GM21360 (cell line): ENCODE results near the gene TRMT2A.
A peak's percentile ranks its signal among the peaks of the same experiment; 100 is the strongest.

Source experiments
- ATAC-seq: cut with Tn5 transposase; IDR thresholded peaks from one replicate; pipeline ENCODE4 v1.9.1; 2021; ENCODE audit warnings: mild to moderate bottlenecking, moderate library complexity; ENCODE audit not compliant: unreplicated experiment

The TRMT2A gene

DNA sequence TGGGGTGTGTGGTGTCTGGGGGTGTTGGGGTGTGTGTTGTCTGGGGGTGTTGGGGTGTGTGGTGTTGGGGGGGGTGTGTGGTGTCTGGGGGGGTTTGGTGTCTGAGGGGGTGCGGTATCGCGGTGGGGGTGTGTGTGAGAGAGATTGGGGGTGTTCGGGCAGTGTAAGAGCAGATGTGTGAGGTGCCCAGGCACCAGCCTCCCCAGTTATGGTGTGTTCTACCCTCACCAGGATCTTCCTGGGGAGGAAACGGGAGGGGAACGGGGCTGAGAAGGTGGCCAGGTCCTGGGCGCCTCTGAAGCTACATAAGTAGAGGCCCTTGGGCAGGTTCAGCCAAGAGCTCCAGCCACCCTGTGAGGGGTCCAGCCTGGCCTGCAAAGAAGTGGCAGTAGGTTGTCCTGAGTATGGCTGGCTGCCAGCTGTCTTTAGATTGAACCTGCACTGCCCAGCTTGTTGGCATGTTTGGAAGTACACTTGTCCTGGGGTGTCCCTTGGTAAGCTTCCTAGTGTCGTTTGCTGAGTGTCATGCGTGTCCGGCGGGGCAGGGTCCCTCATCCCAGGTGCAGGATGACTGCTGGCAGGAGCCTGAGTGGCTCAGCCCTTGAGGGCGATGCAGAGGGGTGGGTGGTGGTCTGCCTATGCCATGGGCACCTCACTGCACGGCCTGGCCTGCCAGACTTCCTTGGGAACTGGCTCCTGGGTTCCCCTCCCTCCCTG, 6.5 kb upstream of the TRMT2A start:
- ATAC-seq: no peak

DNA sequence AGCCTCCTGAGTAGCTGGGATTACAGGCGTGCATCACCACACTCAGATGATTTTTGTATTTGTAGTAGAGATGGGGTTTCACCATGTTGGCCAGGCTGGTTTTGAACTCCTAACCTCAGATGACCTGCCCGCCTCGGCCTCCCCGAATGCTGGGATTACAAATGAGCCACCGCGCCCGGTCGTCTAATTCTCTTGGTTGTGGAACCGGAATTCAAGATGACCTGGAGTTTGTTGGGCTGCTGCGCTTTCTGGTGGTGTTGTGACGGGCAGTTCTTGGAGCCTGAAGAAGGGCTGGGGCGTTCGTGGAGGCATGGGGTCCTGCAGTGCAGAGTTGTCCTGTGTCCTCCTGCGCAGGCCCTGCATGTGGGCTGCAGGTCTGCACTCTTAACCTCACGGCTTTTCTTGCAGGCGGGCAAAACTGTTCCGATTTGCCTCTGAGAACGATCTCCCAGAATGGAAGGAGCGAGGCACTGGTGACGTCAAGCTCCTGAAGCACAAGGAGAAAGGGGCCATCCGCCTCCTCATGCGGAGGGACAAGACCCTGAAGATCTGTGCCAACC, 4.9 kb upstream of the TRMT2A start:
- no peak for ATAC-seq

DNA sequence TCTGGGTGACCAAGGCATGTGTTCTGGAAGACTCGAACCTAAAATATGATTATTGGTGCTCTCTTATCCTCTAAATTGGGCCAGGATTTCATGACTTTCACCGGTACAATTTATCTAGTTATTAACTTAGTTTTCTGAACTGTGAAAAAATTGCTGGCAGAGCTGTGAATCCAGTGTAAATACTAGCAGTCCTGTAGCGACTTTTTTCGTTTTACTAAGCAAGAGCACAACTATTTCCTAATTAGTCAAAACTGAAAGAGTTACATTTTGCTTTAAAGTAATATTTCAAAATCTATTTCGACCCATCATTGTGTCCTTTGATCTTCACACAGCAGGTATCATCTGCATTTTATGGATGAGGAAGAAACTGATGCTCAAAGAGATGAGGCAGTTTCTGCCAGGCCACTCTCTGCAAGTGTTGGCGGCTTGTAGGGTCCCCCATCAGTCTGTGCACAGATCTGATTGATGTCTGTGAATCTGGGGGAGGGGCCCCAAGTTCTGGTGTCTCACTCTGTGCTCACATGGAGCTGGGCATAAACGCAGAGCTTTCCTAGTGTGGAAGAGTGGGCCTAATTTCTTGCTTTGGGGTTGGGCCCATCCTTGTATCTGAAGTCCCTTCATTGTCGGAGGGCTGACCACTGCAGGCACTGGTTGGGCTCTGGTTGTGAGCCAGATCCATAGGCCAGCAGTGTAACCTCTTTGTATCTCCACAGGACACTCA, 1.4 kb upstream of the TRMT2A start:
- ATAC-seq: no peak

DNA sequence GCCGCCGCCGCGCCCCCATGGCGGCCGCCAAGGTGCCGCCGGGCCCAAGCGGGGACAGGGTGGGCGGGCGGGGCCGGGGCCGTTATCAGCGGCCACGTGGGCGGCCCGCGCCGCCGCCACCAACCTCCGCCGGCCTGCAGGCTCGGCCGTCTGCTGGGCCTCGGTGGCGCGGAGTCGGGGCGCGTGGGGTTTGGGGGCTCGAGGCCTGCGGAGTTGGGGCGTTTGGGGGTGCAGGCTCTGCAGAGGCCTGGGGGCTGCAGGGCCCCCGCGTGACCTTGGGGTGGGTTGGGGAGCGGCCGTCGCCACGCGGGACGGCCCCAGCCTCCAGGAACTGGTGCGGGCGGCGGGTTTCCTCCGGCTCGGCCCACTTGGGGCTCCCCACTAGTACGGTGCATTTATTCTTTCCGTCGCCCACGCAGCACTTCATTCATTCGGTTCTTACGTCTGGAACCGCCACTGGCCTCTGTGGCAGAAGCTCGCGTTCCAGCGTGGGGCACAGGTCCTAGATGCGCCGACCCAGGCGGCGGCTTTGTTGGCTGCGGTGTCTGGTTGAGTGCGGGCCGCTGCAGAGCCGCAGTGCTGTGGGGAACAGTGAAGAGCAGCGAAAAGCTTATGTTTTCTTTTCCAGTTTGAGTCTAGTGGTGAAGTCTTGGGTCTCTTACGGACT, 740 bp upstream of the TRMT2A start:
- peak; percentile 22 for ATAC-seq

DNA sequence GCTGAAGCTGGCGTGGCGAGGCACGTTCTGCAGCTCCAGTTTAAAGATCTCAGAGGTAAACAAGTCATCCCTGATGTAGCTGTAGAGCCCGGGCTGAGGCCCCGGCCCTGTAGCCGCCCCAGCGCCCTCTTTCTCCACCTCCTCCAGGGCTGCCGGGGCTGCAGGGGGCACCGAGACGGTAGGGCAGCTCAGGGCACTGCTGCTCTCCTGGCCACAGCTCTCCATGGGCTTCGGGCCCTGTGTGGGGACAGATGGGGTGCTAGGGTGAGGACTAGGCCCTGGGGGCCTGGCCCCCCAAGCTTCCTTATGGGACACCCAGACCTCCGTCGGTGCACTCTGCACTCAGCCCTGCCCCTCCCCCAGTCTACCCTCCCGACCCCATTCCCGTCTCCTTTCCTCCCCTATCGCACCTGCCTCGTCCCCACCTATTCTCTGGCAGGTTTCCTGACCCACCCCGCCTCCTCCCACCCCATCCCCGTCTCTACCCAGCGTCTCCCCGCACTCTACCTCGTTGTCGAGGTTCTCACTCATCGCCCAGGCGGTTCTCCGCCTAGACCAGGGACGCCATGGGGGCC, 563 bp downstream of the TRMT2A start:
- no peak for ATAC-seq

DNA sequence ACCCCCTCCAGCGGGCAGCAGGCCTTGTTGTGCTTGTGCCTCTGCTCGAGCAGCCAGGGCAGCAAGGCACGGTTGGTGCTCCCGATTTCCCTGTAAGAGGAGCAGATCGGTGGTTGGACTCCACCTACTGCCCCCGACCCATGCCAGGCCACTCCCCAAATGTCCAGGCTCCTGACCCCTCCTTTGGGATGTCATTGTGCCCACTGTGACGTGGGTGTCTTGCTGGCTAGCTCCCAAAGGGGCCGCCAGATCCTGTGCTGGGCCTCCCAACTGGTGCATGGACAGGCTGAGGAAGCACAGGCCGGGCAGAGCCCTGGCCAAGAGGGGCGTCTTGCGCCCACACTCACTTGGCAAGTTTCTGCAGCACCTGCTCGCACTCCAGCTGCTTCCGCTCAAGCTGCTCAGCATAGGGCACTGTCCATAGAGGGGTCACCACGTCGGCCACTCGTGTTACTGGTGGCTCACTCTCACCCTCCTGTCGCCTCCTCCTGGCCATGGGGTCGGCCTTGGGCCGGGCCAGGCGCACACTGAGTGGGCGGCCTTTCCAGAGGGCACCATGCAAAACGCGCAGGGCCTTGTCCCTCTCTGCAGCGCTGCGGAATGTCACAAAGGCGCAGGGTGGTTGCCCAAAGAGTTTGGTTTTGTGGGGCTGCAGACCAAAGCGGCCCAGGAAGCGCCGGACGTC, 1.2 kb downstream of the TRMT2A start, which contains the start of gene RANBP1:
Gene RANBP1 (plus strand): TSS at position 414 of the 685 bp plus-strand sequence. CDS start 81 bp downstream, at position 495.
- no peak for ATAC-seq

DNA sequence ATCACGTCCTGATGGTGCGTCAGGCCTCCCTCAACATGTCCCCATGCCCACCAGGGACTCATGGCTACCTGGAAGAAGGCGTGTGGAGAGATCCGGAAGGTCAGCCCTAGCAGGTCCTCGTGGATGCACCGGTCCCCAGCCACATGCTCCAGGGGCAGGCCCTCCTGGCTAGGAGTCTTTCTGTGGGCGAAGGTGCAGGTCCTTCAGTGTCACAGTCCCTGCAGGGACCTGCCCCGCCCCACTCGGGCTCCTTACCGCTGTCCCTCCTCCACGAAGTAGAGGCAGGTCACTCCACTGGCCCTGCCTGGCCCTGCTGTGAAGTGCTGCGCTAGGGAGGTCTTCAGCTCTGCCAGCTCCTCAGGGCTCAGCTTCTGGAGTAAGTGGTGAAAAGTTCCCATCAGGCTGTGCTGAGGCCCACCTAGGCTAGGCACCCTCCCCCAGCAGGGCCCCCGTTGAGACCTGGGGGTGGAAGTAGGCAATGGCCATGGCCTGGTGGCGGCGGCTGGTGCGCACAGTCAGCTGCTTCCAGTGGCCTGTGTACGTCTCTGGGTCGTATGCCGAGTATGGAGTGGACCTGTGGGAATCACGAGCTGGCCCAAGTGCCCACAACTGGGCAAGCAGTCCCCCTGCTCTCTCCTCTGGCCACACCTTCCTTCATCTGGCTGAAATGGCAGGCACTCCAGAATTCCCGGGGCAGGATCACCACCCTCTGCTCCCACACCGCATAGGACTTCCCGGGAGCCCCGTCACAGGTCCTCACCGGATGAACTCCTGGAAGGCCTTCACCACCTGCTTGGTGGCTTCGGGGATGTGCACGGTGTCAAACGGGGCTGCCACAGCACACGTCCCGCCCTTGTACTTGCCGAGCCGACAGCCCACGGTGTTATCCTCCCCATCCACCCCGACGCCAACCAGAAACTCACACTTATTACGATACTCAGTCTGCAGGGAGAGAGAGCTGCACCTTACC, 2.2 kb downstream of the TRMT2A start:
- ATAC-seq: no peak

DNA sequence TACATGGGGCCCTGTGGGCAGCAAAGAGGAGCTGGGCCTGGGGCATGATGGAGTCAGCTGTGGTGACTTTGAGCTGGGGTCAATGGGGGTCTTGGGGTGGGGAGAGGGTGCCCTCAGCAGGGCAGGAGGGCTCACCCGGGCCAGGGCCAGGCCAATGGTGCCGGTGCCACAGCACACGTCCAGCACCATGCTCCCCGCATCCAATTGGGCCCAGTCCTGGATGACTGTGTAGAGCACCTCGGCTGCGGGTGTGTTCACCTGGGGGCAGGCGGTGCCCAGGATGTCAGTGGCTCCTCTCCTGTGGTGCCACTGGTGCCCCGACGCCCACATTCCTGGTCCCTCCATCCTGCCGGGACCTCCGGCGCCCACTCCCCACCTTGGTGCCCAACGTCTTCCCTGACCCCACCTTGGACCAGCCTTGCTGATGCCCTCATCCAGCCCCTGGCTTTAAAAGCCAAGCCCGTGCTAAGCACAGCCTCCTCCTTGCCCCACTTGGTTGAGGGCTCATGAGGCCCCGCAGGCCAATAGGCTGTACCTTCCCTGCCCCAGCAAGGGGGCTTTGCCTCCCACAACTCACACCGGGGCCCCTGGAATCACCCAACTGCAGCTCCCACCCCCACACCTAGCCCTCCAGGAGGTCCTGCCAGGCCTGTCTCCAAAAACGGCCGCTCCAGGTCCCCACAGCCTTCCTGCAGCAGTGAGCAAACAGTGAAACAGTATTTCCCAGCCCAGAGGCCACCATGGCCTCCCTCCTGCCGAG, 3.3 kb downstream of the TRMT2A start:
- no peak for ATAC-seq

DNA sequence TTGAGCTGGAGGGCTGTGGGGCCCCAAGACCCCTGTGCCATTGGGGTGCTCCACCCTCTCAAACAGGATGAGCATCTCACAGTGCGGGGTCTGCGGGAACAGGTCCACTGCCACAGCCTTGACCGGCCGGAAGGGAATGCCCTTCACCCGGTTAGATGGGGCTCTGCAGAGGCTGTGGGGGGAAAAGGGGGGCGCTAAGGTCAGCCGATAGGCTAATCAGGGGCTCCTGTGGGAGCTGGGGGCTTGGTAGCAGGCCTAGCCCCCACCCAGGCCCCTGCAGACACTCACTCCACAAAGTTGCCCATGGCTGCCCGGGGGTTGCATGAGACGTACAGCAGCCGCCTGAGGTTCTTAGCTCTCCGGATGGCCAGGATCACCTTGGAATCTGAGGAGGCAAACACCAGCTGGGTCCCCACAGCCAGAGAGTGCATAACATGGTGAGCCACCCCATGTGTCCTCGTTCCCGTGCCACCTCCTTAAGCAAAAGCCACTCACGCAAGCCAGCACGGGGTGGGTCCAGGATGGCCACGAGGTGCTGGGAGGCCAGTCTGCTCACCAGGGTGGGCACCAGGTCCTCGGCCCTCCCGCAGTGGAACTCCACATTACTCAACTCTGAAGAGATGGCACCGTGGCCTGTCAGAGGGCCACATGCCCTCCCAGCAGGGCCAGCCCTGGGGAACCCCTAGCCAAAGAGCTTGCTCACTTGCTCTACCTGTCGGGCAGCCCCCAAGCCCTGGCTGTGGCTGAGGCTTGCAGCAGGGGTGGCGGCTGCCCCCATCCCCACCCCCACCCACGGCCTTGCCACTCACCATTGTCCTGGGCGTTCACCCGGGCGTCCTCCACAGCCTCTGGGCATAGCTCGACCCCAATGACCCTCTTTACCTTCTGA, 4.2 kb downstream of the TRMT2A start:
- ATAC-seq: no peak

DNA sequence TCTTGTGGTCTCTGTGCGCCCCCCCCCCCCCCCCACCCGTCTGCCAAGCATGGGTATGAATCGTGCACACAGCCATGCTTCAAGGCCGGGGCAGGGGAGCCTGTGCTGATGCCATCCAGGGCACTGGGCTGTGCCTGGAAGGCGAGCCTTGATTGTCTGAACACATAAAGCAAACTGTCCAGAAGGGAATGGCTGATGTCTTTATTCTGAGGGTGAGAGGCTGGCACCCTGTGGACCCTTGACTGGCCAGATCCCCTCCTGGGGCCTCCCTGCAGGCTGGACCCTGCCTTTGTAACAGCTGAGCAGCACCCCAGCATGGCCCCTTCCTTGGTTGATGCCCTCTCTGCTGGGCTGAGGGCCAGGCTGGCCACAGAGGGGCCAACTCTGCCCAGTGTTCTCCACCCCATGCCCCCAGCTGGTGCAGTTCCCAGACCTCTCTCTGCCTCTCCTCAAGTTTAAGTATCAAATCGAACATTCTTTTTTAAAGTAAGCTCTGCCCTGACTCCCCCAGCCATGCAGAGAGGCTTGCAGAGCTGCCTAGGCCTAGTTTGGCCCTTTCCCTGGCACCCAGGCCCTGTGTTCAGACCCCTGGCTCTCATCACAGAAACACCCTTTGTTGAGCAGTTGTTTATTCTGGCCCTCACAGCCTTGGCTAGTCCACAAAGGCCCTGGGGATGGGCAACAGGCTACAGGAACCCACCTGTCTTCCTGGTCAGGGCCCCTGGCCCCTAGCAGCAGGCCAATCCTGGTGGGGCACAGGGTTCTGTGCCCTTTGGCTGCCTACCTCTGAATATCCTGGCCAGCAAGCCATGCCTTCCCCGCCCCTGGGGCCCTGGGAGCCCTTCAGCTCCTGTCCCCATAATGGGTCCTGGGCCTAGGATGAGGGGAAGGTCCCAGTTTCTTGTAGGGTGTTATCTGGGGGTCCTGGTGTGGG, 5.1 kb downstream of the TRMT2A start:
- no peak for ATAC-seq

DNA sequence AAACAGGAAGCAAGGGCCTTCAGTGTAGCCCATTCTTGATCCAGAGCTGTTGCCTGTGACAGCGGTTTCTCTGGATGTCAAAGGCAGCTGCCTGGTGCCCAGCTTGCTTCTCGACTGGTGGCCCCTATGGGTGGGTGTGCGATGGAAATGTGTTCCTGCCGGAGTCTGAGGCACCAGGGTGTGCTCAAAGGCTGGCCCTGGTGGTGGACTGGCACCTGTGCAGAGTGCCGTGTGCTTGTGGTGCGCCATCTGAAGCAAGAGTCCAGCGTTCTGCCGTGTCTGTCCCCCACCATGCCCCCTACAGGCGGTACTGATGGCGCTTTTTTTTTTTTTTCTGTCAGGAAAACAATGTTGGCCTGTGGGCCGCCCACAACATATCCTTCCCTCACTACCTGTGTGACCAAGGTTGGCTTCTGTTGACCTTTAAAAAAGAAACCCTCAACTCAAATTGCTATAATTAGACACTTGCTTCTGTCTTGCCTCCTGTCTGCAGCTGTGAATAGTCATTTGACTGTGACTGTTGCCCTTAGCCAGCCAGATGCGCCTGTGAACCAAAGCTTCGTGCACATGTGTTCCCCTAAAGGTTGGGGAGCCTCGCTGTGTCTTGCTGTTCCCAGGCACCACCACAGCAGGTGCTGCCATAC, 5.9 kb downstream of the TRMT2A start:
- no peak for ATAC-seq

DNA sequence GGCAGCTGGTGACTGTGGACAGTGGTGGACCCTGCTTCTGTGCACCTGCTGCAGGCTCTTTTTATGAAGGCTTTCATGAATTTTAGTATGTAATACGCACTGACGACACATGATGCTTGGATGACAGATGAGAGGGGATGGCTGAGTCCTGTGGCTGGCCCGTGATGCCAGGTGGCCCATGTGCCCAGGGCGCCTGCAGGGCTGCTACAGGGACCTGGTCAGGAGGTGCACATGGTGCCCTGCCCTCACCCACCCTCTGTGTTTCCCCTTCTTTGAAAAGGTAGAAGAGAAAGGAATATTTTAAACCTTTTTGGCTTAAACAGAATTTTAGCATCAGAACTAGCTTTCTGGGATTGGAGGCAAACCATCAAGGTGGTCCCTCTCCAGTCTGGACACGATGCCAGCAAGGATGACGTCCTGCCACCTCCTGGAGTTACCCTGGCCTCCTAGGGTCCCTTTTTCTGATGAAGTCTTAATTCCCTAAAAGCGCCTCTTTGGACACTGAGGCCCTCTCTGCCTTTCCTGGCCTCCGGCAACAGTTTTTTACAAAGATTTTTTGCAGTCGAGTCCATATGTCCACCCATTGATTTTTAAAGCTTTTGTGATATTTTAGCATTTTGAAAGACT, 6.6 kb downstream of the TRMT2A start:
- no peak for ATAC-seq

DNA sequence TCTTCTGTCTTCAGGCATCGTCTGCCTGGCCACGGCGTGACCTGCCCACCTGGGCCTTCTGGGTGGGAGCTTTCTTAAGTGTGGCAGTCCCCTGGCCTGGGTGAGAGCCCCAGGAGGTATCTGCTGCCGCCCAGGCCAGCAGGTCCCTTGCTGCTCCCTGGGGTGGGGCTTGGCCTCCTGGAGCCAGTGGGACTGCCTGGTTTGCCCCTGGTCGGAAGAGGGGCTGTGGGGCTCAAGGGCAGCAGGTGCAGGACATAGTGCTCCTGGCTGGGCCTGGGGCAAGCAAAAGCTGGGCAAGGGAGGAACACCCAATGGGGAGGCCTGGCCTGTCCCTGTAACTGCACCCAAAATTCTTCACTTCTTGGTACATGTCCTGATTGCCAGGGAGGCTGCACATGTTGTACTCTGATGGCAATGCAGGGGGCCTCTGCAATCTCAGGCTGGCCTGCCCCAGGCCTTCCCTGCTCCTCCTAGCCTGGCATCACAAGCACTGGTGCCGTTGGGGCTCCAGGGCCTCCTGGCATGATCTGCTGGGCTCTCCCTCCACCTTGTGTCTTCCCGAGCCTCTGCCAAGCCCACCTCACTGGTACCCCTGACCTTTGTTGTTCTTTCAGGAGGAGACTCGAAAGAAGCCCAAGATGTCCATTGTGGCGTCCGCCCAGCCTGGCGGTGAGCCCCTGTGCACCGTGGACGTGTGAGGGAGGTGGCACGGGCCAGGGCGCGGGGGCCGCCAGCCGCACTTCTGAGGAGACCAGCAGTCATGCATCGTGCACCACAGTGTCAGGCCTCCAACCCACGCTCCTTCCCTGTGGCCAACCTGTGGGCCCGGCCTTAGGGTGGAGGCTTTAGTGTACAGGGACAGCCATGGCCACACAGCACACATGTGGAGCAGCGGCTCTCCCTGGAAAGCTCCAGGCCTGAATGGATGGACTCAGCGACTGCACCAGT, 7.3 kb downstream of the TRMT2A start:
- ATAC-seq: no peak

DNA sequence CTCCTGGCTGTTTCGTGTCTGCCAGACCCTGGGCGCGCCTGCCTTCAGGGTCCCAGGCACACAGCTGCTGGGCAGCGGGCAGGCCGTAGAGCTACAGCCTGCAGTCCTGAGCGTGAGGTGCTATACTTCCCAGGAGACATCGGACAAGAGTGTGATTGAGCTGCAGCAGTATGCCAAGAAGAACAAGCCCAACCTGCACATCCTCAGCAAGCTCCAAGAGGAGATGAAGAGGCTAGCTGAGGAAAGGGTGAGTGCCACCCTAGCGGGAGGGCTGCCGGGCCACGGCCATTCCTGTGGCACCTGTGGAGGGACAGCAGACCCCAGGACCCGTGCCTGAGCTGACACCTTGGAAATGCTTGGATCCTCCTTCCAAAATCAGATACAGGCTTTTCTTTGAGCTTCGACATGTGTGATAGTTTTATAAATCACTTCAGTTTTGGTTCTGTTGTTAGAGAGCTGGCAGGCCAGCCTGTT, 8.2 kb downstream of the TRMT2A start:
- ATAC-seq: no peak
